SU-DHL-6 (cell line): Measurements from ENCODE around the gene AGO3.
A peak's percentile ranks its signal among the peaks of the same experiment; 100 is the strongest.
"Not testable (repeated sequence)": the region's sequence is repeated elsewhere in the genome, so short reads cannot be mapped to it uniquely, and the experiment has no call there.

Experiments
- H2AFZ ChIP-seq: fragments of 200-600 bp; sonication (generic); 2 replicates; pipeline ENCODE4 v1.6.1; 2014; ENCODE audit warnings: low read depth, mild to moderate bottlenecking, moderate library complexity, mixed read lengths, antibody characterized with exemption, low read length; ENCODE audit not compliant: severe bottlenecking
- H3F3A ChIP-seq: fragments of 200-600 bp; shearing (Covaris generic); 2 replicates; pipeline ENCODE4 v1.6.0; 2016; ENCODE audit warnings: antibody characterized with exemption, mild to moderate bottlenecking; ENCODE audit not compliant: insufficient read depth
- H3K27ac ChIP-seq: fragments of 200-600 bp; sonication (generic); 2 replicates; pipeline ENCODE4 v1.5.1; 2016; ENCODE audit warnings: low read depth, mild to moderate bottlenecking, low read length, moderate library complexity, mixed read lengths
- H3K27me3 ChIP-seq: fragments of 200-600 bp; sonication (generic), shearing (Covaris generic); 2 replicates; pipeline ENCODE4 v1.6.0; 2014; ENCODE audit warnings: mild to moderate bottlenecking, low read length
- H3K36me3 ChIP-seq: fragments of 200-600 bp; sonication (generic); 2 replicates; pipeline ENCODE4 v1.6.1; 2014; ENCODE audit warnings: mild to moderate bottlenecking, low read length, mixed read lengths
- H3K4me2 ChIP-seq: fragments of 300-600, 200-600 bp; shearing (Covaris generic), sonication (generic); 2 replicates; pipeline ENCODE4 v1.6.0; 2014; ENCODE audit warnings: low read length, low read depth, mild to moderate bottlenecking; ENCODE audit not compliant: poor library complexity, severe bottlenecking
- H3K4me3 ChIP-seq: fragments of 200-600 bp; sonication (generic); 2 replicates; pipeline ENCODE4 v1.5.1; 2014; ENCODE audit warnings: antibody characterized with exemption, low read length, mild to moderate bottlenecking, mixed read lengths; ENCODE audit not compliant: insufficient read depth, poor library complexity, severe bottlenecking
- H3K79me2 ChIP-seq: fragments of 200-600 bp; sonication (generic); 2 replicates; pipeline ENCODE4 v1.6.1; 2014; ENCODE audit warnings: mild to moderate bottlenecking, low read length, moderate library complexity; ENCODE audit not compliant: insufficient read depth
- H3K9ac ChIP-seq: fragments of 200-600 bp; sonication (generic); 2 replicates; pipeline ENCODE4 v1.7.0; 2014; ENCODE audit warnings: mild to moderate bottlenecking, low read length
- H3K9me2 ChIP-seq: fragments of 200-600 bp; sonication (generic); replicated peaks from 2 replicates; pipeline ENCODE4 v1.6.1; 2014; ENCODE audit warnings: low read length; ENCODE audit not compliant: insufficient read depth
- H3K9me3 ChIP-seq: fragments of 200-600 bp; sonication (generic); 2 replicates; pipeline ENCODE4 v1.6.1; 2014; ENCODE audit warnings: low read length, mixed read lengths; ENCODE audit not compliant: insufficient read depth
- H4K20me1 ChIP-seq: fragments of 200-600 bp; sonication (generic); 2 replicates; pipeline ENCODE4 v1.6.1; 2014; ENCODE audit warnings: low read depth, mild to moderate bottlenecking, antibody characterized with exemption, low read length, moderate library complexity, mixed read lengths
- EZH2phosphoT487 ChIP-seq: fragments of 200-600 bp; sonication (generic), shearing (Covaris generic); conservative IDR thresholded peaks from 2 replicates; pipeline ENCODE4 v1.6.1; 2018; ENCODE audit warnings: mild to moderate bottlenecking, antibody characterized with exemption, low read length, moderate library complexity, mixed read lengths
- TF ChIP-seq, protein P1 (sequence below): fragments of 200-600 bp; sonication (generic); IDR thresholded peaks from one replicate; pipeline ENCODE4 v1.5.1; 2017; ENCODE audit warnings: antibody characterized with exemption, mild to moderate bottlenecking, low read length, moderate library complexity; ENCODE audit not compliant: insufficient read depth, poor library complexity, severe bottlenecking

AGO3 gene

DNA sequence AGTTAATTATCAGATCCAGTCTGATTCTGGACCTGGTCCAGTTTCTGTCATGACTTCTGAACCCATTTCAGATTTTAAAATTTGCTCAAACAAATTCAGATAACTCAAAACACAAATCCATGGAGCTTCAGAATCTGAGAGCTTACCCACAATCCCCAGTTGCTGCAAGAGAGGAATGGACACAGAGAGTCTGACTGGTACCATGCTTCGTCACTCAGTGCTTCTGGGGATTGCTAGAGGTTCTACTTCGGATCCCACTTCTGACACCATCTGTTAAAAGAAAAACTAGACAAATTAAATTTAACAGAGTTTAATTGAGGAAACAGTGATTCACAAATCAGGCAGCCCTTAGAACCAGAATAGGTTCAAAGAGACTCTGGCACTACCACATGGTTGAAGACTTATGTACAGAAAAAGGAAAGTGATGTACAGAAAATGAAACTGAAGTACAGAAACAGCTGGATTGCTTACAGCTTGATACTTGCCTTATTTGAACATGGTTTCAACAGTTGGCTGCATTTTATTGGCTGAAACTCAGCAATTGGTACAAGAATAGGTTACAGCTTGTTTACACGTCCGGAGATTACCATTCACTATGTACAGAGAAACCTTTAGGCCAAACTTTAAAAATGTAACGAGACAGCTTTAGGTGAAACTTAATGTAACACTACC lies 92.3 kb downstream of the AGO3 start:
- Histone ChIP-seq H3K4me2 (peak overlapping the region; percentile 27), H3F3A (no peaks in the 10 kb centered on the region), H3K79me2 (no peaks in the 10 kb centered on the region), H2AFZ (no peak overlapping the region), H3K9ac (no peak overlapping the region), H3K27me3 (no peaks in the 10 kb centered on the region), H3K4me3 (no peak overlapping the region), H4K20me1 (no peaks in the 10 kb centered on the region), H3K9me3 (no peaks in the 10 kb centered on the region), H3K27ac (peak overlapping the region; percentile 14; the same call in 1 of the 2 replicates), H3K36me3 (peaks cover 9% of the 10 kb centered on the region; the same call in 1 of the 2 replicates), H3K9me2 (no peaks in the 10 kb centered on the region)
- TF ChIP-seq, protein P1, sequence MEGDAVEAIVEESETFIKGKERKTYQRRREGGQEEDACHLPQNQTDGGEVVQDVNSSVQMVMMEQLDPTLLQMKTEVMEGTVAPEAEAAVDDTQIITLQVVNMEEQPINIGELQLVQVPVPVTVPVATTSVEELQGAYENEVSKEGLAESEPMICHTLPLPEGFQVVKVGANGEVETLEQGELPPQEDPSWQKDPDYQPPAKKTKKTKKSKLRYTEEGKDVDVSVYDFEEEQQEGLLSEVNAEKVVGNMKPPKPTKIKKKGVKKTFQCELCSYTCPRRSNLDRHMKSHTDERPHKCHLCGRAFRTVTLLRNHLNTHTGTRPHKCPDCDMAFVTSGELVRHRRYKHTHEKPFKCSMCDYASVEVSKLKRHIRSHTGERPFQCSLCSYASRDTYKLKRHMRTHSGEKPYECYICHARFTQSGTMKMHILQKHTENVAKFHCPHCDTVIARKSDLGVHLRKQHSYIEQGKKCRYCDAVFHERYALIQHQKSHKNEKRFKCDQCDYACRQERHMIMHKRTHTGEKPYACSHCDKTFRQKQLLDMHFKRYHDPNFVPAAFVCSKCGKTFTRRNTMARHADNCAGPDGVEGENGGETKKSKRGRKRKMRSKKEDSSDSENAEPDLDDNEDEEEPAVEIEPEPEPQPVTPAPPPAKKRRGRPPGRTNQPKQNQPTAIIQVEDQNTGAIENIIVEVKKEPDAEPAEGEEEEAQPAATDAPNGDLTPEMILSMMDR, result no peak
- TF ChIP-seq EZH2phosphoT487, result no peak

- Histone ChIP-seq H3K36me3 (peaks cover 13% of the 10 kb centered on the region; the same call in 1 of the 2 replicates), H3K27ac (peak overlapping the region; percentile 14; the same call in 1 of the 2 replicates)
- H3K4me3 ChIP-seq, H4K20me1 ChIP-seq, H3K9me3 ChIP-seq, H3F3A ChIP-seq, H3K27me3 ChIP-seq, H3K9me2 ChIP-seq, H3K79me2 ChIP-seq, H2AFZ ChIP-seq, H3K4me2 ChIP-seq, H3K9ac ChIP-seq: not testable (repeated sequence)
These were observed 93.1 kb downstream of the AGO3 start for GRCh38 chr1:36024024-36024423.

- Histone ChIP-seq H3K36me3 (peaks cover 14% of the 10 kb centered on the region; the same call in 1 of the 2 replicates), H3K9me3 (no peaks in the 10 kb centered on the region), H3K9me2 (no peaks in the 10 kb centered on the region), H3K79me2 (no peaks in the 10 kb centered on the region), H3K4me3 (no peak overlapping the region), H4K20me1 (no peaks in the 10 kb centered on the region), H3K27me3 (no peaks in the 10 kb centered on the region), H2AFZ (no peak overlapping the region), H3K9ac (no peak overlapping the region), H3K4me2 (no peak overlapping the region), H3F3A (no peaks in the 10 kb centered on the region), H3K27ac (no peak overlapping the region)
- TF ChIP-seq EZH2phosphoT487, result no peak
- TF ChIP-seq, protein P1, result no peak
These were observed 93.9 kb downstream of the AGO3 start for GRCh38 chr1:36024847-36025246.

DNA sequence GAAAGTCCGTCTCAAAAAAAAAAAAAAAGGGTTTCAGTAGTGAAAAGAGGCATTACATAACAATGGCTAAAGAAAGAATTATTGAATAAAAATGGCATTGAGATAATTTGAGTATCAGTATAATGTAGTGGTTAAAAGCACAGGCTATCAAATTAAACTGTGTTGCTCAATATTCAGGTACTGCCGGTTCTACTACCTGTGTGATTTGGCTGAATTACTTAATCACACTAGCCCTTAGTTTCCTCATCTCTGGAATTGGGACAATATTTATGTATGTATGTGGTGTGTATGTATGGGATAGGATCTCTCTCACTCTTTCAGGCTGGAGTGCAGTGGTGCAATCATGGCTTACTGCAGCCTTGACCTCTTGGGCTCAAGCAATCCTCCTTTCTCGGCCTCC lies 96.9 kb downstream of the AGO3 start:
- H4K20me1 ChIP-seq, result no peaks in the 10 kb centered on the region
- H3K9me2 ChIP-seq, result no peaks in the 10 kb centered on the region
- peaks cover 20% of the 10 kb centered on the region; the same call in 1 of the 2 replicates for H3K36me3 ChIP-seq
- H3K27me3 ChIP-seq, result no peaks in the 10 kb centered on the region
- H3K27ac ChIP-seq, result no peak overlapping the region
- H3K79me2 ChIP-seq, result no peaks in the 10 kb centered on the region
- no peak overlapping the region for H3K4me2 ChIP-seq
- TF ChIP-seq EZH2phosphoT487, result no peak
- TF ChIP-seq, protein P1, result no peak
- no peaks in the 10 kb centered on the region for H3F3A ChIP-seq
- no peaks in the 10 kb centered on the region for H3K9me3 ChIP-seq
- no peak overlapping the region for H3K9ac ChIP-seq
- H2AFZ ChIP-seq, result no peak overlapping the region
- H3K4me3 ChIP-seq, result no peak overlapping the region
